GM12891 (cell line): ENCODE measurements around the gene TRAF6.
"Not testable (repeated sequence)": the region's sequence is repeated elsewhere in the genome, so short reads cannot be mapped to it uniquely, and the experiment has no call there.

Source experiments
- DNase-seq: peaks from one replicate; pipeline ENCODE4 v3.0.0; 2011; ENCODE audit warnings: low spot score; ENCODE audit not compliant: insufficient read length
- FAIRE-seq: peaks from 2 replicates; lab custom pipeline; 2011; peaks lifted over from hg19 to GRCh38; lab: Jason Lieb, UNC
- PAX5 ChIP-seq: IDR thresholded peaks from 2 replicates; pipeline ENCODE4 v1.6.1; 2011; ENCODE audit warnings: low read length, moderate library complexity, mild to moderate bottlenecking; ENCODE audit not compliant: insufficient read depth, severe bottlenecking
- POLR2A ChIP-seq: IDR thresholded peaks from 2 replicates; pipeline ENCODE4 v1.6.1; 2011; ENCODE audit warnings: low read depth, low read length, control low read depth
- POLR2AphosphoS5 ChIP-seq: IDR thresholded peaks from 2 replicates; pipeline ENCODE4 v1.6.1; 2011; ENCODE audit warnings: low read depth, low read length, control low read depth
- POU2F2 ChIP-seq: IDR thresholded peaks from 2 replicates; pipeline ENCODE4 v1.6.1; 2011; ENCODE audit warnings: low read depth, mild to moderate bottlenecking, control low read depth, low read length, moderate library complexity
- SPI1 ChIP-seq: IDR thresholded peaks from 2 replicates; pipeline ENCODE4 v1.6.1; 2011; ENCODE audit warnings: low read depth, low read length, control low read depth
- TAF1 ChIP-seq: IDR thresholded peaks from 2 replicates; pipeline ENCODE4 v1.6.1; 2011; ENCODE audit warnings: low read depth, low read length, control low read depth

Gene TRAF6

DNA sequence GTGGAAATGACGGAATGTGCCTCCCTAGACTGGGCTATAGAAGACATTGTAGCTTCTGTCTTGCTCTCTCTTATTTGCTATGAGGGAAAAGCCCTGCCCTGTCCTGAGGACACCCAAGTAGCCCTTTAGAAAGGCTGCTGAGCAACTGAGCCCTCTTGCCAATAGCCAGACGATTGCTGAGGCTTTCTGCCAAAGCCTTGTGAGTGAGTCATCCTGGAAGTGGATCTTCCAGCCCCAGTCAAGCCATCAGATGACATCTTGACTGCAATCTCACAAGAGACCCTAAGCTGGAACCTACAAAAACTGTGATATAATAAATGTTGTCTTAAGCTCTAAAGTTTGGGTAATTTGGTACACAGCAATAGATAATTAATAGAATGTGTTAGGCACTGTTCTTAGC is 3.9 kb upstream of the TRAF6 start:
- DNase-seq (no peak), FAIRE-seq (no peak)
- no peak for TF ChIP-seq POLR2A
- no peak for TF ChIP-seq SPI1
- TF ChIP-seq POU2F2: no peak
- no peak for TF ChIP-seq POLR2AphosphoS5
- TF ChIP-seq TAF1: no peak
- TF ChIP-seq PAX5: no peak

GRCh38 chr11:36512016-36512415 is 1.9 kb upstream of the TRAF6 start:
- FAIRE-seq: no peak
- TF ChIP-seq TAF1: no peak
- TF ChIP-seq POLR2AphosphoS5: no peak
- TF ChIP-seq PAX5: no peak
- no peak for TF ChIP-seq POU2F2
- TF ChIP-seq POLR2A: no peak
- TF ChIP-seq SPI1: no peak
- no peak for DNase-seq

GRCh38 chr11:36511062-36511461 is 990 bp upstream of the TRAF6 start:
- not testable (repeated sequence) for DNase-seq, FAIRE-seq

DNA sequence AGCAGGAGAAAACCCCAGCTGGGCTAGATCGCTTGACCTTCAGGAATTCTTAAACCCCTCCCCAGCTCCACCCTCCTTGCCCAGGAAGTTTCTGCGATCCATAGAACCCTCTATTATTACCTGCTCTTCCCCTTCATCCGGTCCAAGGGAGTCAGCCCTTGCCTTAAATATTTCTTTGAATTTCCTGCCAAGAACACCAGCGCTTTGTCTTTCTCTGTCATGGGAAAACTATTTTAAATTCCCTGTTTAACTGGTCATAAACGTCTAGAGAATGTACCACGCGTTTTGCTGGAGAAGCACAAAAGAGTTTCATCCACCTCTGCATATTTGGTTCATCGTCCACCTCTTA is 496 bp upstream of the TRAF6 start:
- DNase-seq (no peak), FAIRE-seq (no peak)

DNA sequence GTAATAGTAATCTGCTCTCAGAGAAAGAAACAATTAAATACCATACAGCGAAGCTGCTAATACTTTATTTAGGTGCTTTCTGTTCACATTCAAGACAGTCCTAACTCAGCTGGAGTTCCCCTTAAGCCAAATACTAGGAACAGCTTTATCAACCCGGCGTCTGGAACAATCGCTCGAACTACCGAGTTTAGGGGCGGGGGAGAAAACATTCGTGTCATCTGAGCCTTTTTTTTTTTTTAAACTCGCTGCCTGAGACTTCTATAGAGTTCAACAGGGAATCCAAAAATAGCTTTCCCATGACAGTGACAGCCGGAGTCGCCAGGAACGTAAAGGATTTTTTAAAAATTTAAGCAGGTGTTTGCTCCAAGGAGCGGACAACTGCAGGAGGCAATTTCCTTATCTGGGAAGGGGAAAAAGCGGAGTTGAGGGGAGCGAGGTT is 852 bp downstream of the TRAF6 start:
- TF ChIP-seq POLR2A: no peak
- no peak for TF ChIP-seq POLR2AphosphoS5
- TF ChIP-seq PAX5: no peak
- no peak for TF ChIP-seq POU2F2
- no peak for TF ChIP-seq TAF1
- TF ChIP-seq SPI1: no peak
- FAIRE-seq (no peak), DNase-seq (no peak)

More for the DNA sequence above, 496 bp upstream of the TRAF6 start:
- no peak for TF ChIP-seq SPI1
- TF ChIP-seq POU2F2: no peak
- TF ChIP-seq PAX5: no peak
- no peak for TF ChIP-seq POLR2A
- no peak for TF ChIP-seq TAF1
- no peak for TF ChIP-seq POLR2AphosphoS5

DNA sequence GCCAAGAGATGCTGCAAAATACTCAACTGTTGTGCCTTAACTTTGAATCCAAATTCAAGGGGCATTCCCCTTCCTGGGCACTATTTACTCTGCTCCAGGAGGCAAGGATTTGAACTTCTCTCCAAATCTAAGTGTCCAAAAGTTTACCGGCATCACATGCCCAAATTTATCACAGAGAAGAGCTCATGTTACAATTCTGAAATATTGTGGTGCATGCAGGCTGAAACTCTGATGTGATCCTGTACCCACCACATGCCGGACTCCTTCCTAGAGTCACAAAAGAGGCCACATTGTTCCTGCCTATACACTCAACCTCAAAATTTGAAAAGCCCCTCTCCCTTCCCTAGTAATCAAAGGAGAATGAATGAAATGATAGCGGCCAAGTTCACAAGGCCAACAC is 1.3 kb downstream of the TRAF6 start:
- no peak for DNase-seq
- no peak for FAIRE-seq
- TF ChIP-seq TAF1 (no peak), SPI1 (no peak)

- no peak for DNase-seq
- FAIRE-seq: no peak
- TF ChIP-seq PAX5 (no peak), POU2F2 (no peak), TAF1 (no peak), SPI1 (no peak), POLR2A (no peak), POLR2AphosphoS5 (no peak)
Measured at GRCh38 chr11:36507824-36508489, 2.1 kb downstream of the TRAF6 start.

GRCh38 chr11:36501236-36501635 is 8.8 kb downstream of the TRAF6 start:
- TF ChIP-seq SPI1 (no peak), POLR2A (no peak), TAF1 (no peak), POLR2AphosphoS5 (no peak), PAX5 (no peak), POU2F2 (no peak)
- no peak for FAIRE-seq
- DNase-seq: no peak

DNA sequence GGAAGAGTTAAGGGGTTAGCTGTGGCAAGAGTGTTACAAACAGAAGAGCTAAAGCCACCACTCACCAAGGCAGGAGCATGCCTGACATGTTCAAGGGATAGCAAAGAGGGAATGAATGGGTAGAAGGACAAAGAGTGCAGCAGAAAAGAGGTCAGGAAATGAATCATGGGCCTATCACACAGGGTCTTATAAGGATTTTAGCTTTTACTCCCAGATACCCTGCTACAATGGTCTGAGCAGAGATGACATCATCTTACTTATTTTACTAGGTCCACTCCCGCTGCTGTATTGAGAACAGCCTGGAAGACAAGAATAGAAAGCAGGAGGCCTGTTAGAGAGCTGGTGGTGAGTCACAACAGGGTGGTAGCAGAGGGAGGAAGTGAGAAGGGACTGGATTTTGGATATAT is 9.8 kb downstream of the TRAF6 start:
- peak; percentile 25 for DNase-seq
- FAIRE-seq: peak; percentile 86
- TF ChIP-seq SPI1 (peak; percentile 93), PAX5 (no peak)

DNA sequence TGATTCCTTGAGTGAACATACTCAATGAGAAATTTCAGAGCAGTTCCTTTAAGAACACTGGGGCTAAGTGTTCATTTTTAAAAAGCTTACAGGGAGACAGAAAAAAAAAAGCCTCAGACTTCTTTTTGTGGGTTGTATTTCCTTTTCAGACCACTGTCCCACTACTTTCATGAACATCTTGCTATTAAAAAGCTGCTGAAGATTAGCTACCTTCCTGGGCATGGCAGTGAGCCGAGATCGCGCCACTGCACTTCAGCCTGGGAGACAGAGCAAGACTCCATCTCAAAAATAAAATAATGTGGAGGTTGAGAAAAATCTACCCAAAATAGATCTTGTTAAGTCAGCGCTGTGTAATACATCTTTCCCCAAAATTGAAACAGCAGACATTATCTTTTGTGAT is 10.8 kb downstream of the TRAF6 start:
- TF ChIP-seq TAF1 (no peak), SPI1 (no peak), POLR2A (no peak), POLR2AphosphoS5 (no peak), PAX5 (no peak), POU2F2 (no peak)
- FAIRE-seq (no peak), DNase-seq (no peak)

- TF ChIP-seq POU2F2 (no peak), POLR2AphosphoS5 (no peak), SPI1 (no peak), PAX5 (no peak), POLR2A (no peak), TAF1 (no peak)
- DNase-seq: no peak
- FAIRE-seq: no peak
Measured at GRCh38 chr11:36498721-36499120, 11.4 kb downstream of the TRAF6 start.
